GM12878 (cell line): ENCODE measurements around the gene ZFP14. TPM values are rescaled to one million over a fixed set of nuclear protein-coding genes. Genes with fewer than 3 reads are reported as not detected.

ENCODE experiments used
- BMI1 ChIP-seq: fragments of 450-650 bp; IDR thresholded peaks from 2 replicates; pipeline ENCODE4 v1.6.1; 2016; ENCODE audit warnings: mild to moderate bottlenecking, moderate library complexity, borderline replicate concordance
- CEBPB ChIP-seq, 2 experiments: fragments of 150-350 bp in 1 of 2; IDR thresholded peaks; 2 replicates each; pipeline ENCODE4 v1.6.1; 2012 to 2014; ENCODE audit warnings: low read depth in 2 of 2, low read length in 2 of 2, borderline replicate concordance in 1 of 2, inconsistent platforms in 1 of 2
- CEBPZ ChIP-seq: fragments of 150-350 bp; IDR thresholded peaks from 2 replicates; pipeline ENCODE4 v1.6.1; 2016; ENCODE audit warnings: low read depth, low read length
- DPF2 ChIP-seq: fragments of 450-650 bp; IDR thresholded peaks from 2 replicates; pipeline ENCODE4 v1.6.1; 2017; ENCODE audit warnings: mild to moderate bottlenecking
- ESRRA ChIP-seq: IDR thresholded peaks from 2 replicates; pipeline ENCODE4 v1.6.1; 2012; ENCODE audit warnings: mild to moderate bottlenecking, low read length, improper control_type of control experiment
- EZH2 ChIP-seq: IDR thresholded peaks from 2 replicates; pipeline ENCODE4 v1.6.1; 2012; ENCODE audit warnings: low read depth, mild to moderate bottlenecking, control low read depth, inconsistent platforms, low read length, borderline replicate concordance; ENCODE audit not compliant: control insufficient read depth
- JUNB ChIP-seq: IDR thresholded peaks from 2 replicates; pipeline ENCODE4 v1.6.1; 2016; ENCODE audit warnings: antibody characterized with exemption, mild to moderate bottlenecking
- KAT2A ChIP-seq: conservative IDR thresholded peaks from 2 replicates; pipeline ENCODE4 v1.6.1; 2011; ENCODE audit warnings: low read depth, low read length; ENCODE audit not compliant: control insufficient read depth
- MAX ChIP-seq: IDR thresholded peaks from 2 replicates; pipeline ENCODE4 v1.6.1; 2012; ENCODE audit warnings: low read depth, low read length, improper control_type of control experiment
- MYB ChIP-seq: fragments of 150-350 bp; IDR thresholded peaks from 2 replicates; pipeline ENCODE4 v1.6.1; 2014; ENCODE audit warnings: mild to moderate bottlenecking, low read depth, low read length, borderline replicate concordance
- NRF1 ChIP-seq: conservative IDR thresholded peaks from 2 replicates; pipeline ENCODE4 v1.6.1; 2011; ENCODE audit warnings: mild to moderate bottlenecking, low read depth, low read length, improper control_type of control experiment
- RAD21 ChIP-seq: IDR thresholded peaks from 2 replicates; pipeline ENCODE4 v1.6.1; 2011; ENCODE audit warnings: mild to moderate bottlenecking, low read depth, low read length, moderate library complexity; ENCODE audit not compliant: insufficient read depth
- RFX5 ChIP-seq: IDR thresholded peaks from 2 replicates; pipeline ENCODE4 v1.6.1; 2011; ENCODE audit warnings: low read depth, low read length, improper control_type of control experiment
- SIN3A ChIP-seq: IDR thresholded peaks from 2 replicates; pipeline ENCODE4 v1.6.1; 2012; ENCODE audit warnings: low read depth, low read length, improper control_type of control experiment
- SMAD1 ChIP-seq: fragments of 450-650 bp; IDR thresholded peaks from 2 replicates; pipeline ENCODE4 v1.6.1; 2018; ENCODE audit warnings: mild to moderate bottlenecking, low read depth; ENCODE audit not compliant: partially characterized antibody
- SMARCA5 ChIP-seq: fragments of 450-650 bp; IDR thresholded peaks from 2 replicates; pipeline ENCODE4 v1.6.1; 2017; ENCODE audit warnings: mild to moderate bottlenecking
- SMC3 ChIP-seq: IDR thresholded peaks from 2 replicates; pipeline ENCODE4 v1.6.1; 2011; ENCODE audit warnings: low read length, improper control_type of control experiment, borderline replicate concordance
- TCF7 ChIP-seq: IDR thresholded peaks from 2 replicates; pipeline ENCODE4 v1.6.1; 2014; ENCODE audit warnings: antibody characterized with exemption, borderline replicate concordance
- ZZZ3 ChIP-seq: IDR thresholded peaks from 2 replicates; pipeline ENCODE4 v1.6.1; 2011; ENCODE audit warnings: low read depth; ENCODE audit not compliant: control insufficient read depth, insufficient read length
- polyA plus RNA-seq, 11 experiments: library from polyadenylated mRNA; depleted of rRNA in 4 of 11; unstranded in 6 of 11; stranded (reverse) in 5 of 11; fragments of >200 nt; fragmentation: Nextera tagmentation in 4 of 11; fragmentation: Illumina TruSeq in 1 of 11; extraction: Ambion mirVana in 4 of 11; extraction: Trizol in 1 of 11; gene quantifications; 1 replicate in 1 of 11; 2 replicates in 10 of 11; pipeline versions ENCODE4 v1.2.1 to v1.2.3, GENCODE V29; 2011 to 2016; ENCODE audit warnings: inconsistent platforms in 2 of 11, missing spikeins in 2 of 11, low read depth in 1 of 11
- total RNA-seq, 4 experiments: library from RNA; depleted of rRNA in 3 of 4; stranded (reverse); fragments of >200 nt in 3 of 4; fragmentation: Illumina TruSeq in 1 of 4; extraction: Trizol in 1 of 4; gene quantifications; 2 replicates each; pipeline versions ENCODE4 v1.2.1 to v1.2.3, GENCODE V29; 2013 to 2021
- TF ChIP-seq, protein P1 (sequence below): IDR thresholded peaks from 2 replicates; pipeline ENCODE4 v1.6.1; 2012; ENCODE audit warnings: low read depth, low read length, improper control_type of control experiment
- TF ChIP-seq, protein P2 (sequence below): fragments of 450-650 bp; formaldehyde crosslinking; IDR thresholded peaks from 2 replicates; pipeline ENCODE4 v1.5.0; 2022; ENCODE audit warnings: mild to moderate bottlenecking, missing genetic modification characterization
- TF ChIP-seq, protein P3 (sequence below): IDR thresholded peaks from 2 replicates; pipeline ENCODE4 v1.6.1; 2011; ENCODE audit warnings: low read depth, low read length, improper control_type of control experiment, borderline replicate concordance

ZFP14 gene
- total and polyA plus RNA-seq, 10 of the 15 experiments (the other 5 are each of a cell fraction or from before 2014, with no cell fraction given): 0.61 to 2.6 (median 0.83) TPM

- TF ChIP-seq, protein P1, sequence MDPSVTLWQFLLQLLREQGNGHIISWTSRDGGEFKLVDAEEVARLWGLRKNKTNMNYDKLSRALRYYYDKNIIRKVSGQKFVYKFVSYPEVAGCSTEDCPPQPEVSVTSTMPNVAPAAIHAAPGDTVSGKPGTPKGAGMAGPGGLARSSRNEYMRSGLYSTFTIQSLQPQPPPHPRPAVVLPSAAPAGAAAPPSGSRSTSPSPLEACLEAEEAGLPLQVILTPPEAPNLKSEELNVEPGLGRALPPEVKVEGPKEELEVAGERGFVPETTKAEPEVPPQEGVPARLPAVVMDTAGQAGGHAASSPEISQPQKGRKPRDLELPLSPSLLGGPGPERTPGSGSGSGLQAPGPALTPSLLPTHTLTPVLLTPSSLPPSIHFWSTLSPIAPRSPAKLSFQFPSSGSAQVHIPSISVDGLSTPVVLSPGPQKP: no peak
- TF ChIP-seq SMARCA5 (no peak), CEBPB (IDR thresholded peaks at IDR 0.05; ENCODE audit: borderline replicate concordance in 1 of 2, low read depth in 2 of 2, low read length in 2 of 2) (no peak), SMC3 (no peak), EZH2 (no peak), CEBPZ (no peak), JUNB (no peak), MYB (no peak), ZZZ3 (no peak), MAX (peak; percentile 59; the same call in 1 of the 2 replicates), SIN3A (no peak), SMAD1 (no peak), RAD21 (no peak), ESRRA (no peak), DPF2 (no peak), RFX5 (no peak), KAT2A (no peak), TCF7 (no peak), BMI1 (no peak), NRF1 (peak; percentile 47)
- TF ChIP-seq, protein P2, sequence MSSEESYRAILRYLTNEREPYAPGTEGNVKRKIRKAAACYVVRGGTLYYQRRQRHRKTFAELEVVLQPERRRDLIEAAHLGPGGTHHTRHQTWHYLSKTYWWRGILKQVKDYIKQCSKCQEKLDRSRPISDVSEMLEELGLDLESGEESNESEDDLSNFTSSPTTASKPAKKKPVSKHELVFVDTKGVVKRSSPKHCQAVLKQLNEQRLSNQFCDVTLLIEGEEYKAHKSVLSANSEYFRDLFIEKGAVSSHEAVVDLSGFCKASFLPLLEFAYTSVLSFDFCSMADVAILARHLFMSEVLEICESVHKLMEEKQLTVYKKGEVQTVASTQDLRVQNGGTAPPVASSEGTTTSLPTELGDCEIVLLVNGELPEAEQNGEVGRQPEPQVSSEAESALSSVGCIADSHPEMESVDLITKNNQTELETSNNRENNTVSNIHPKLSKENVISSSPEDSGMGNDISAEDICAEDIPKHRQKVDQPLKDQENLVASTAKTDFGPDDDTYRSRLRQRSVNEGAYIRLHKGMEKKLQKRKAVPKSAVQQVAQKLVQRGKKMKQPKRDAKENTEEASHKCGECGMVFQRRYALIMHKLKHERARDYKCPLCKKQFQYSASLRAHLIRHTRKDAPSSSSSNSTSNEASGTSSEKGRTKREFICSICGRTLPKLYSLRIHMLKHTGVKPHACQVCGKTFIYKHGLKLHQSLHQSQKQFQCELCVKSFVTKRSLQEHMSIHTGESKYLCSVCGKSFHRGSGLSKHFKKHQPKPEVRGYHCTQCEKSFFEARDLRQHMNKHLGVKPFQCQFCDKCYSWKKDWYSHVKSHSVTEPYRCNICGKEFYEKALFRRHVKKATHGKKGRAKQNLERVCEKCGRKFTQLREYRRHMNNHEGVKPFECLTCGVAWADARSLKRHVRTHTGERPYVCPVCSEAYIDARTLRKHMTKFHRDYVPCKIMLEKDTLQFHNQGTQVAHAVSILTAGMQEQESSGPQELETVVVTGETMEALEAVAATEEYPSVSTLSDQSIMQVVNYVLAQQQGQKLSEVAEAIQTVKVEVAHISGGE (CRISPR knock-in tag): no peak
- TF ChIP-seq, protein P3, sequence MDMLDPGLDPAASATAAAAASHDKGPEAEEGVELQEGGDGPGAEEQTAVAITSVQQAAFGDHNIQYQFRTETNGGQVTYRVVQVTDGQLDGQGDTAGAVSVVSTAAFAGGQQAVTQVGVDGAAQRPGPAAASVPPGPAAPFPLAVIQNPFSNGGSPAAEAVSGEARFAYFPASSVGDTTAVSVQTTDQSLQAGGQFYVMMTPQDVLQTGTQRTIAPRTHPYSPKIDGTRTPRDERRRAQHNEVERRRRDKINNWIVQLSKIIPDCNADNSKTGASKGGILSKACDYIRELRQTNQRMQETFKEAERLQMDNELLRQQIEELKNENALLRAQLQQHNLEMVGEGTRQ: no peak
Measured at GRCh38 chr19:36418287-36419001, 39.4 kb upstream of the ZFP14 start, which contains the start of gene ZFP82 (continued).
